DOHH2 (cell line): ENCODE results near the gene CHCHD6.

ENCODE experiments used
- H3F3A ChIP-seq: fragments of 200-600 bp; sonication (generic), shearing (Covaris generic); 2 replicates; pipeline ENCODE4 v1.6.0; 2016; ENCODE audit warnings: antibody characterized with exemption, mild to moderate bottlenecking; ENCODE audit not compliant: control insufficient read depth, insufficient read depth
- H3K27ac ChIP-seq: fragments of 200-600 bp; sonication (generic); 2 replicates; pipeline ENCODE4 v1.5.1; 2014; ENCODE audit warnings: low read depth, mild to moderate bottlenecking, low read length, moderate library complexity
- H3K27me3 ChIP-seq: fragments of 200-600 bp; sonication (generic); 2 replicates; pipeline ENCODE4 v1.6.1; 2014; ENCODE audit warnings: mild to moderate bottlenecking, low read length, mixed read lengths; ENCODE audit not compliant: control insufficient read depth
- H3K36me3 ChIP-seq: fragments of 200-600 bp; sonication (generic); 2 replicates; pipeline ENCODE4 v1.6.1; 2014; ENCODE audit warnings: mild to moderate bottlenecking, low read length, moderate library complexity, mixed read lengths; ENCODE audit not compliant: control insufficient read depth
- H3K4me1 ChIP-seq: fragments of 200-600 bp; sonication (generic); 2 replicates; pipeline ENCODE4 v1.6.1; 2014; ENCODE audit warnings: mild to moderate bottlenecking, low read length, mixed read lengths; ENCODE audit not compliant: control insufficient read depth
- H3K4me2 ChIP-seq: fragments of 200-600 bp; sonication (generic); 2 replicates; pipeline ENCODE4 v1.6.0; 2014; ENCODE audit warnings: mild to moderate bottlenecking, low read length, moderate library complexity
- H3K4me3 ChIP-seq: fragments of 200-600 bp; sonication (generic); 2 replicates; pipeline ENCODE4 v1.5.1; 2014; ENCODE audit warnings: mild to moderate bottlenecking, low read length, mixed read lengths
- H3K79me2 ChIP-seq: fragments of 200-600 bp; sonication (generic); 2 replicates; pipeline ENCODE4 v1.6.1; 2014; ENCODE audit warnings: mild to moderate bottlenecking, low read length, mixed read lengths; ENCODE audit not compliant: control insufficient read depth
- H3K9me2 ChIP-seq: fragments of 200-600 bp; sonication (generic); replicated peaks from 2 replicates; pipeline ENCODE4 v1.6.1; 2014; ENCODE audit warnings: mild to moderate bottlenecking, low read length, mixed read lengths; ENCODE audit not compliant: control insufficient read depth
- H3K9me3 ChIP-seq: fragments of 200-600 bp; sonication (generic); 2 replicates; pipeline ENCODE4 v1.6.1; 2014; ENCODE audit warnings: antibody characterized with exemption, low read length, mixed read lengths; ENCODE audit not compliant: control insufficient read depth, insufficient read depth
- H4K20me1 ChIP-seq: fragments of 200-600 bp; sonication (generic); 2 replicates; pipeline ENCODE4 v1.6.0; 2014; ENCODE audit warnings: low read depth, mild to moderate bottlenecking, antibody characterized with exemption, low read length, moderate library complexity; ENCODE audit not compliant: control insufficient read depth, insufficient read depth
- EZH2phosphoT487 ChIP-seq: fragments of 200-600 bp; sonication (generic); IDR thresholded peaks from 2 replicates; pipeline ENCODE4 v1.6.1; 2017; ENCODE audit warnings: borderline replicate concordance, mild to moderate bottlenecking, antibody characterized with exemption, low read length, moderate library complexity, mixed read lengths
- TF ChIP-seq, protein P1 (sequence below): fragments of 200-600 bp; sonication (generic); IDR thresholded peaks from one replicate; pipeline ENCODE4 v1.5.1; 2014; ENCODE audit warnings: antibody characterized with exemption, mild to moderate bottlenecking, low read depth, low read length; ENCODE audit not compliant: poor library complexity, severe bottlenecking

CHCHD6 gene

GRCh38 chr3:126714276-126714900 lies 10.3 kb downstream of the CHCHD6 start:
- H3K4me3 ChIP-seq, result no peak overlapping the region
- H3K79me2 ChIP-seq, result peaks cover 16% of the 10 kb centered on the region
- no peak overlapping the region for H3K27ac ChIP-seq
- H3K4me1 ChIP-seq, result no peaks in the 10 kb centered on the region
- no peaks in the 10 kb centered on the region for H3F3A ChIP-seq
- H4K20me1 ChIP-seq, result 0 out of 2 replicates have a peak, but pooled peaks cover 3% of the 10 kb centered on the region
- TF ChIP-seq, protein P1, sequence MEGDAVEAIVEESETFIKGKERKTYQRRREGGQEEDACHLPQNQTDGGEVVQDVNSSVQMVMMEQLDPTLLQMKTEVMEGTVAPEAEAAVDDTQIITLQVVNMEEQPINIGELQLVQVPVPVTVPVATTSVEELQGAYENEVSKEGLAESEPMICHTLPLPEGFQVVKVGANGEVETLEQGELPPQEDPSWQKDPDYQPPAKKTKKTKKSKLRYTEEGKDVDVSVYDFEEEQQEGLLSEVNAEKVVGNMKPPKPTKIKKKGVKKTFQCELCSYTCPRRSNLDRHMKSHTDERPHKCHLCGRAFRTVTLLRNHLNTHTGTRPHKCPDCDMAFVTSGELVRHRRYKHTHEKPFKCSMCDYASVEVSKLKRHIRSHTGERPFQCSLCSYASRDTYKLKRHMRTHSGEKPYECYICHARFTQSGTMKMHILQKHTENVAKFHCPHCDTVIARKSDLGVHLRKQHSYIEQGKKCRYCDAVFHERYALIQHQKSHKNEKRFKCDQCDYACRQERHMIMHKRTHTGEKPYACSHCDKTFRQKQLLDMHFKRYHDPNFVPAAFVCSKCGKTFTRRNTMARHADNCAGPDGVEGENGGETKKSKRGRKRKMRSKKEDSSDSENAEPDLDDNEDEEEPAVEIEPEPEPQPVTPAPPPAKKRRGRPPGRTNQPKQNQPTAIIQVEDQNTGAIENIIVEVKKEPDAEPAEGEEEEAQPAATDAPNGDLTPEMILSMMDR, result no peak
- TF ChIP-seq EZH2phosphoT487, result no peak
- no peak overlapping the region for H3K4me2 ChIP-seq
- H3K9me3 ChIP-seq, result no peaks in the 10 kb centered on the region
- no peaks in the 10 kb centered on the region for H3K9me2 ChIP-seq
- H3K36me3 ChIP-seq, result no peaks in the 10 kb centered on the region
- no peaks in the 10 kb centered on the region for H3K27me3 ChIP-seq

- Histone ChIP-seq H4K20me1 (0 out of 2 replicates have a peak, but pooled peaks cover 3% of the 10 kb centered on the region), H3K9me3 (no peaks in the 10 kb centered on the region), H3K4me3 (no peak overlapping the region), H3F3A (no peaks in the 10 kb centered on the region), H3K9me2 (no peaks in the 10 kb centered on the region), H3K79me2 (peaks cover 14% of the 10 kb centered on the region), H3K4me1 (no peaks in the 10 kb centered on the region), H3K4me2 (no peak overlapping the region), H3K27me3 (no peaks in the 10 kb centered on the region), H3K36me3 (no peaks in the 10 kb centered on the region), H3K27ac (no peak overlapping the region)
- TF ChIP-seq, protein P1, result no peak
- TF ChIP-seq EZH2phosphoT487, result no peak
Observed at GRCh38 chr3:126714921-126715320, 10.9 kb downstream of the CHCHD6 start.

DNA sequence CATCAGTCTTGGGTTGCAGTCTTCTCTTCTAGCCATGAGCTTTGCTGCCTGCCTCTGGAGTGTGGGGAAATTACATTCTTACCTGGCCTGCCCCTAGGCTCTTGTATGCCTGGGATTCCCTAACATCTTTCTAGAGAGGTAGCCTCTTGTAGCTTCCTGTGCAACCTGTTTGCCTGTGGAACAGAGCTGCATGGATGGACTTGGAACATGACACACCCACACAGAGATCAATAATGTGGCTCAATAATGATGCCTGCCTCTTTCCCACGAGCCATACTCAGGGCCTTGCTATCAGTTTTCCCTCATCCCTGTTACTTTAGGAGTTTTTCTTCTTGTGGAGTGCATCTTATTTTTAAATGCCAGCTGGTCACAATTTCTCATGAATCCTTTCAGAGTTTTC lies 11.4 kb downstream of the CHCHD6 start:
- no peaks in the 10 kb centered on the region for H3K9me3 ChIP-seq
- H4K20me1 ChIP-seq, result 0 out of 2 replicates have a peak, but pooled peaks cover 3% of the 10 kb centered on the region
- H3K4me3 ChIP-seq, result no peak overlapping the region
- peaks cover 14% of the 10 kb centered on the region for H3K79me2 ChIP-seq
- H3K27ac ChIP-seq, result no peak overlapping the region
- H3K27me3 ChIP-seq, result no peaks in the 10 kb centered on the region
- no peaks in the 10 kb centered on the region for H3K36me3 ChIP-seq
- H3F3A ChIP-seq, result no peaks in the 10 kb centered on the region
- no peak overlapping the region for H3K4me2 ChIP-seq
- no peaks in the 10 kb centered on the region for H3K4me1 ChIP-seq
- TF ChIP-seq, protein P1, result no peak
- no peak for TF ChIP-seq EZH2phosphoT487
- H3K9me2 ChIP-seq, result no peaks in the 10 kb centered on the region
